GM13976 (cell line): ENCODE measurements around the gene SLC49A3.

ENCODE experiments used
- DNase-seq: peaks from one replicate; pipeline ENCODE4 v3.0.0; 2012; ENCODE audit warnings: low spot score
- CTCF ChIP-seq: IDR thresholded peaks from 2 replicates; pipeline ENCODE4 v1.5.1; 2012; ENCODE audit warnings: borderline replicate concordance, mild to moderate bottlenecking; ENCODE audit not compliant: insufficient read depth; ENCODE audit errors: extremely low read depth, missing control alignments, control extremely low read depth
- in situ Hi-C: fragments of 300-500 bp; cut with MboI; formaldehyde crosslinking; loops from one replicate; pipeline ENCODE4 v1.12.0; 2022; ENCODE audit warnings: low sequenced_read_pairs, mixed read lengths, inconsistent platforms; ENCODE audit not compliant: unreplicated experiment

Gene SLC49A3

GRCh38 chr4:705278-706082, 16.5 kb upstream of the SLC49A3 start, which contains the start of gene PCGF3:
Gene PCGF3, plus strand, starts transcription at chr4:705832. Its CDS starts 27,849 bp downstream, at chr4:733681.
- in situ Hi-C loops, result no loop called here
- no peak for TF ChIP-seq CTCF
- peak; percentile 100 for DNase-seq

- in situ Hi-C loops, result no loop called here
- TF ChIP-seq CTCF, result no peak
- no peak for DNase-seq
Observed at GRCh38 chr4:704971-705277, 16.0 kb upstream of the SLC49A3 start.

DNA sequence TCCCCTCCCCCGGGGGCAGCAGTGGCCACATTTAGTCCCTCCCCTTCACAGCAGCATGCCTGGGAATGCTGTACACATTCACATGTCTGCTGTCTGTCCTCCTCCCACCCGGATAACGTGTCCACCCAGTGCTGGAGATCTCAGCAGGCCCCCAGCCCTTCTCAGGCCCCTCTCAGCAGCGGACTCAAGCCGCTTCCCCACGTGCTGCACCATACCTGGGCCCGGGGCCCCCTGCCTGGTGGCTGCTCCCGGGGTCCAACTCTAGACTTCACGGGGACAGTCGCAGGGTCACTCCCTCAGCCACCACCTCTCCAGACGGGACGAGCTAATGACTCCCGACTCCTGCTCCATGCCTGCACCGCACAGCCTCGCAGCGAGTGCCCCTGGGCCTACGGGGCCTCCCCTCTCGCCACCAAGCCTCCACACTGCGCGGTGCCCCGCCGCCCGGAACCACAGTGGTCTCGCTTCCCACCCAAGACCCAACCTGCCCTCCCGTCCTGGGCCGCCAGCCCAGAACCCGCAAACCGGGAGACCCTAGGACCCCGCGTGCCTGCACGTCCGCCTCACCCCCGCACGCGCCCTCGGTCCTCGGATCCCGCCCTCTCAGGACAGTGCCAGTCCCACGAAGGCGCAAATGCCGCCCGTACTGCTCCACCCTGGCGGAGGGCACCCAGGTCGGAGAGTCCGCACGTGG, 15.4 kb upstream of the SLC49A3 start:
- DNase-seq, result no peak
- TF ChIP-seq CTCF, result no peak
- in situ Hi-C loops, result no loop called here

GRCh38 chr4:703336-704197, 14.6 kb upstream of the SLC49A3 start:
- no peak for DNase-seq
- in situ Hi-C loops, result no loop called here
- no peak for TF ChIP-seq CTCF

- DNase-seq, result no peak
- no peak for TF ChIP-seq CTCF
- in situ Hi-C loops, result no loop called here
Observed at GRCh38 chr4:702618-703048, 13.7 kb upstream of the SLC49A3 start.

DNA sequence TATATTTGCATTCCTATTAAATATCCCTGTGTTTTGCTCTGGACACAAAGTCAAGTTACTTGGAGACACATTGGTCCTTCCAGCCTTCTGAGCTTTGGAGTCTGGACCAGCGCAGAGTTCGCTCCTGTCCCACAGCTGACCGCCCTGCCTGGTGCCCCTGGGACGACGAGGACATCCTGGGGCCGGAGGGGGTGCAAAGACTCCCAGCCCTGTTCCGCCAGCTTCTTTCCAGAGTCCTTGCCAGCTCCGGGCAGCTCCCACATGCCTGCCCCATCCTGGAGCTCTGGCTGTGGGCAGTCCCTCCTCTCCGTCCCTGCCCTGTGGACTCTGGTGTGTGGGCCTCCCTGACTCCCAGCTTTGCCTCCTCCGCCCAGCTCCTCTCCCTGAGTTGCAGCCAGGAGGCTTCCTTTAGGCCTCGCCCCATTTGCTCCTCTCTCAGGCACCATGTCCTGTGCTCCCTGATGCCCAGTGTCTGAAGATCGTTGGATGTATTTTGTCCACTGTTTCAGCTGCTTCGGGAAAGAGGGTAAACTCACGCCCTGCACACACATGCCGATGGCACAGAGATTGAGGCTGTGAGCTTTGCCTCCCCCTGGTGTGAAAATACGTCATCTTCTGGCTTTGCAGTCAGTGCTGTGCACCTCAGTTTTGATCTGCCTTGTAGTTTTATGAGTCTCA, 11.8 kb upstream of the SLC49A3 start:
- in situ Hi-C loops, result no loop called here
- no peak for DNase-seq
- TF ChIP-seq CTCF, result no peak
